Muscle layer of duodenum (tissue), 2 donors: ENCODE results near the gene C4BPB.

Experiments used
- H3K27ac ChIP-seq: one replicate; pipeline ENCODE4 v1.7.0; 2013; ENCODE audit warnings: mild to moderate bottlenecking, low read length
- H3K27me3 ChIP-seq: one replicate; pipeline ENCODE4 v1.7.0; 2013; ENCODE audit warnings: low read depth, mild to moderate bottlenecking, control low read depth, low read length
- H3K36me3 ChIP-seq, 2 donors: one replicate each; pipeline ENCODE4 v1.7.0; 2013; ENCODE audit warnings: low read length in 2 of 2, control low read depth in 1 of 2, mild to moderate bottlenecking in 1 of 2; ENCODE audit not compliant: insufficient read depth in 2 of 2, control insufficient read depth in 1 of 2
- H3K4me1 ChIP-seq, 2 donors: one replicate each; pipeline ENCODE4 v1.7.0; 2013; ENCODE audit warnings: low read length in 2 of 2, mild to moderate bottlenecking in 2 of 2, control low read depth in 1 of 2, moderate library complexity in 1 of 2; ENCODE audit not compliant: insufficient read depth in 2 of 2, control insufficient read depth in 1 of 2
- H3K4me3 ChIP-seq, 2 donors: one replicate each; pipeline ENCODE4 v1.7.0; 2013; ENCODE audit warnings: low read length in 2 of 2, low read depth in 1 of 2, mild to moderate bottlenecking in 1 of 2
- H3K9me3 ChIP-seq, 2 donors: one replicate each; pipeline ENCODE4 v1.7.0; 2013; ENCODE audit warnings: low read length in 2 of 2, control low read depth in 1 of 2, mild to moderate bottlenecking in 1 of 2; ENCODE audit not compliant: control insufficient read depth in 1 of 2
- donor health status: healthy.

The C4BPB gene

DNA sequence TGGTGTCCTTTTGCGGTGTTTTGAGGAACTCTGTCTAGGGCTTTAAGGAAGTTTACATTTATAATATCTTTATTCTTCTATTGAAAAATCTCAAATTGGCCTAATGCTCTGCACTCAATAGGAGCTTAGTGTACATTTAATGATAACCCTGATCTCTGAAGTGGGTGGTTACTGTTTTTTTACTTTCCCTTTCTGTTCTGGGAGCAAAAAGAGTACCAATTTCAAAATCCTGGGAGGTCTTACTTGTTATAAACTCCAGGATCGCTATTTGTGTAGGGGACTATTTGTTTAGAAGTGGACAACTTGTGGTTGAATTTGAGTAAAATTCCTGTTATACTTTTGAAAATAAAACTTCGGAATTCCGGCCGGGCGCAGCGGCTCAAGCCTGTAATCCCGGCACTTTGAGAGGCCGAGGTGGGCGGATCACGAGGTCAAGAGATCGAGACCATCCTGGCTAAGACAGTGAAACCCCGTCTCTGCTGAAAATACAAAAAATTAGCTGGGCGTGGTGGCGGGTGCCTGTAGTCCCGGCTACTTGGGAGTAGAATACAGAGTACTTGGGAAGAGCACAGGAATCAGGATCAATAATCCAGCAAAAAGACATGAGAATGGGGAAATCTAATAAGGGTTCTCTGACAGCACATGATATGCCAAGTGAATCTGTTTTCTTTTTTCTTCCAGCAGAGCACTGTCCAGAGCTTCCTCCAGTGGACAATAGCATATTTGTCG is 1.1 kb downstream of the C4BPB start:
- Histone ChIP-seq H3K9me3 (no peaks in the 10 kb centered on the region), H3K4me1 (no peaks in the 10 kb centered on the region), H3K27me3 (no peaks in the 10 kb centered on the region), H3K4me3 (no peak overlapping the region), H3K36me3 (no peaks in the 10 kb centered on the region), H3K27ac (no peak overlapping the region)

GRCh38 chr1:207091200-207091908 is 2.7 kb downstream of the C4BPB start:
- Histone ChIP-seq H3K27ac (no peak overlapping the region), H3K36me3 (no peaks in the 10 kb centered on the region), H3K4me1 (no peaks in the 10 kb centered on the region), H3K4me3 (no peak overlapping the region), H3K9me3 (no peaks in the 10 kb centered on the region), H3K27me3 (no peaks in the 10 kb centered on the region)

GRCh38 chr1:207093944-207094343 is 5.3 kb downstream of the C4BPB start:
- Histone ChIP-seq H3K9me3 (no peaks in the 10 kb centered on the region), H3K4me3 (no peak overlapping the region), H3K36me3 (no peaks in the 10 kb centered on the region), H3K27ac (no peak overlapping the region), H3K27me3 (no peaks in the 10 kb centered on the region), H3K4me1 (no peaks in the 10 kb centered on the region)

- Histone ChIP-seq H3K27ac (no peak overlapping the region), H3K4me3 (no peak overlapping the region), H3K4me1 (no peaks in the 10 kb centered on the region), H3K27me3 (no peaks in the 10 kb centered on the region), H3K36me3 (no peaks in the 10 kb centered on the region), H3K9me3 (no peaks in the 10 kb centered on the region)
Observed at GRCh38 chr1:207097871-207098324, 9.2 kb downstream of the C4BPB start.

DNA sequence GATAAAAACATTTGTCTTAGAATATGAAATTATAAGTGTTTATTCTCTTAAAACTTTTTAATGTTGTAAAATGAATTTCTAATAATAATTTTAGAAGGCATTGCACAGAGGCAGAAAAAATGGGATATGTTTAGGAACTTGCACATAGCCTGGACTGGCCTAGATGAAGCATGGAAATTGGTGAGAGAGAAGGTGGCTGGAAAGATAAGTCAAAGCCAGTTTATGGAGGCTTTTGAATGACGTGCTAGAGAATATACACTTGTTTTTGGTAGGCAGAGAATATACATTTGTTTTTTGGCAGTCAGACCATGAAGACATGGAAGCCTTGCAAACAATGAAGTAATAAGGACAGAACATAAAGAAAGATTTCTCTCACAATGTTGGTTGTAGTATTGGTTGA is 13.1 kb downstream of the C4BPB start:
- Histone ChIP-seq H3K27ac (no peak overlapping the region), H3K36me3 (no peaks in the 10 kb centered on the region), H3K4me3 (no peak overlapping the region), H3K4me1 (no peaks in the 10 kb centered on the region), H3K9me3 (no peaks in the 10 kb centered on the region), H3K27me3 (no peaks in the 10 kb centered on the region)

GRCh38 chr1:207102146-207102545 is 13.5 kb downstream of the C4BPB start:
- Histone ChIP-seq H3K4me1 (no peaks in the 10 kb centered on the region), H3K36me3 (no peaks in the 10 kb centered on the region), H3K4me3 (no peak overlapping the region), H3K27ac (no peak overlapping the region), H3K9me3 (no peaks in the 10 kb centered on the region), H3K27me3 (no peaks in the 10 kb centered on the region)

DNA sequence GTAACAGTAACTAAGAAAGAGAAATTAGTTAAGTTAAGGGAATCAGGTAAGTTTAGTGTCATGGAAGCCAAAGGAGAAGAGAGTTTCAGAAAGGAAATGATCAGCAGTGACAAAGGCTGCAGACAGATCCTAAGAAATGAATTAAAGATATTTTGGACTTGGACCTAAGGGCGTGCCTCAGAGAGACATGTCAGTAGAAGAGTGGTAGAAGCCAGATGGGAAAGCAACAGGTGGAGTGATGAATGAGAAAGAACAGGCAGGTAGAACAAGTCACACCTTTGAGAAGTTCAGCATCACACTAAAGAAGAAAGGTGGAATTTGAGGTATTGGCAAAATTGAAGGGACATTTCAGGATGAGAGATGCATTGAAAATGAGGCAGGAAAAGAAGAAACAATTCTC is 14.0 kb downstream of the C4BPB start:
- no peak overlapping the region for H3K27ac ChIP-seq
- no peaks in the 10 kb centered on the region for H3K9me3 ChIP-seq
- H3K4me1 ChIP-seq: no peaks in the 10 kb centered on the region
- H3K36me3 ChIP-seq: no peaks in the 10 kb centered on the region
- no peak overlapping the region for H3K4me3 ChIP-seq
- H3K27me3 ChIP-seq: no peaks in the 10 kb centered on the region

- no peak within 1 kb of the TSS for H3K4me3 ChIP-seq
- no peak within 1 kb of the TSS for H3K27ac ChIP-seq
- no peaks in the 10 kb centered on the region for H3K9me3 ChIP-seq
- H3K36me3 ChIP-seq: no peaks in the 10 kb centered on the region
- no peaks in the 10 kb centered on the region for H3K4me1 ChIP-seq
- no peaks in the 10 kb centered on the region for H3K27me3 ChIP-seq
Observed at GRCh38 chr1:207103892-207104373, 15.3 kb downstream of the C4BPB start, which contains the start of gene C4BPA. Gene C4BPA, plus strand, starts transcription at chr1:207104233. Its CDS starts 8,793 bp downstream, at chr1:207113026.

DNA sequence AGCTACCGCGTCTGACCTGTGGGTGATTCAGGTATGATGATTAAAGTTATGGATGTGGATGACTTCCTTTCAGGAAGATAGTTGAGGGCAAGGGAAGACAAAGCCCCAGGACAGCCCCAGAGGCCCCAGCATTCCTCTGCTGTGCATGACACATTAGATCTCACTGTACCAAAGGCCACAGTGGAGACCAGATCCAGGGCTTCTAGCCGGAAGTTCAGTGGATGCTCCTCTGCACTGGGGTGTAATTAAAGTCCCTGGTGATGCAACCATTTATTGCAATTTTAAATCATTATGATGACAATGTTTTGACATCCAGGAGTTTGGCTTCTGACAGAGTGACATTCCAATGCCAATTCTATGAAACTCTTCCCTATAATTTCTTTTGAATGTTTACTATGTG is 20.3 kb downstream of the C4BPB start:
- H3K27me3 ChIP-seq: no peaks in the 10 kb centered on the region
- H3K4me3 ChIP-seq: no peak overlapping the region
- H3K36me3 ChIP-seq: no peaks in the 10 kb centered on the region
- H3K27ac ChIP-seq: no peak overlapping the region
- H3K4me1 ChIP-seq: no peaks in the 10 kb centered on the region
- no peaks in the 10 kb centered on the region for H3K9me3 ChIP-seq

GRCh38 chr1:207112616-207113296 is 24.1 kb downstream of the C4BPB start:
- no peaks in the 10 kb centered on the region for H3K4me1 ChIP-seq
- no peak overlapping the region for H3K4me3 ChIP-seq
- no peaks in the 10 kb centered on the region for H3K27me3 ChIP-seq
- H3K9me3 ChIP-seq: no peaks in the 10 kb centered on the region
- no peak overlapping the region for H3K27ac ChIP-seq
- H3K36me3 ChIP-seq: no peaks in the 10 kb centered on the region

- Histone ChIP-seq H3K27ac (no peak overlapping the region), H3K27me3 (no peaks in the 10 kb centered on the region), H3K9me3 (no peaks in the 10 kb centered on the region), H3K4me3 (no peak overlapping the region), H3K4me1 (no peaks in the 10 kb centered on the region), H3K36me3 (no peaks in the 10 kb centered on the region)
Observed at GRCh38 chr1:207115269-207115668, 26.6 kb downstream of the C4BPB start.
